Muscle layer of duodenum (tissue), 2 donors: ENCODE results near the gene ALDH2.
"Not testable (repeated sequence)": the region's sequence is repeated elsewhere in the genome, so short reads cannot be mapped to it uniquely, and the experiment has no call there.

Experiments used
- H3K27ac ChIP-seq: one replicate; pipeline ENCODE4 v1.7.0; 2013; ENCODE audit warnings: mild to moderate bottlenecking, low read length
- H3K27me3 ChIP-seq: one replicate; pipeline ENCODE4 v1.7.0; 2013; ENCODE audit warnings: low read depth, mild to moderate bottlenecking, control low read depth, low read length
- H3K36me3 ChIP-seq, 2 donors: one replicate each; pipeline ENCODE4 v1.7.0; 2013; ENCODE audit warnings: low read length in 2 of 2, control low read depth in 1 of 2, mild to moderate bottlenecking in 1 of 2; ENCODE audit not compliant: insufficient read depth in 2 of 2, control insufficient read depth in 1 of 2
- H3K4me1 ChIP-seq, 2 donors: one replicate each; pipeline ENCODE4 v1.7.0; 2013; ENCODE audit warnings: low read length in 2 of 2, mild to moderate bottlenecking in 2 of 2, control low read depth in 1 of 2, moderate library complexity in 1 of 2; ENCODE audit not compliant: insufficient read depth in 2 of 2, control insufficient read depth in 1 of 2
- H3K4me3 ChIP-seq, 2 donors: one replicate each; pipeline ENCODE4 v1.7.0; 2013; ENCODE audit warnings: low read length in 2 of 2, low read depth in 1 of 2, mild to moderate bottlenecking in 1 of 2
- H3K9me3 ChIP-seq, 2 donors: one replicate each; pipeline ENCODE4 v1.7.0; 2013; ENCODE audit warnings: low read length in 2 of 2, control low read depth in 1 of 2, mild to moderate bottlenecking in 1 of 2; ENCODE audit not compliant: control insufficient read depth in 1 of 2
- donor health status: healthy.

Gene ALDH2

GRCh38 chr12:111818340-111818739 is 51.6 kb downstream of the ALDH2 start:
- Histone ChIP-seq H3K27ac (no peak overlapping the region), H3K36me3 (no peaks in the 10 kb centered on the region), H3K27me3 (no peaks in the 10 kb centered on the region), H3K4me1 (peaks cover 0 to 6% of the 10 kb centered on the region in 2 donors), H3K4me3 (no peak overlapping the region), H3K9me3 (no peaks in the 10 kb centered on the region)

- H3K36me3 ChIP-seq, result no peaks in the 10 kb centered on the region
- no peaks in the 10 kb centered on the region for H3K9me3 ChIP-seq
- no peak overlapping the region for H3K4me3 ChIP-seq
- H3K27ac ChIP-seq, result no peak overlapping the region
- H3K4me1 ChIP-seq, result peaks cover 0 to 6% of the 10 kb centered on the region in 2 donors
- H3K27me3 ChIP-seq, result no peaks in the 10 kb centered on the region
Observed at GRCh38 chr12:111819191-111820158, 52.7 kb downstream of the ALDH2 start.

GRCh38 chr12:111820828-111821227 is 54.1 kb downstream of the ALDH2 start:
- H3K4me1 ChIP-seq, H3K4me3 ChIP-seq, H3K9me3 ChIP-seq, H3K27me3 ChIP-seq, H3K36me3 ChIP-seq, H3K27ac ChIP-seq: not testable (repeated sequence)

GRCh38 chr12:111822886-111823285 is 56.2 kb downstream of the ALDH2 start:
- Histone ChIP-seq H3K36me3 (no peaks in the 10 kb centered on the region), H3K27me3 (no peaks in the 10 kb centered on the region), H3K9me3 (no peaks in the 10 kb centered on the region), H3K27ac (no peak overlapping the region), H3K4me1 (peaks cover 0 to 6% of the 10 kb centered on the region in 2 donors), H3K4me3 (no peak overlapping the region)

GRCh38 chr12:111823891-111824290 is 57.2 kb downstream of the ALDH2 start:
- Histone ChIP-seq H3K27ac (no peak overlapping the region), H3K27me3 (no peaks in the 10 kb centered on the region), H3K4me1 (peaks cover 0 to 6% of the 10 kb centered on the region in 2 donors), H3K9me3 (no peaks in the 10 kb centered on the region), H3K36me3 (no peaks in the 10 kb centered on the region), H3K4me3 (no peak overlapping the region)

- H3K4me1 ChIP-seq, H3K27me3 ChIP-seq, H3K9me3 ChIP-seq, H3K4me3 ChIP-seq, H3K27ac ChIP-seq, H3K36me3 ChIP-seq: not testable (repeated sequence)
Observed at GRCh38 chr12:111824312-111824711, 57.6 kb downstream of the ALDH2 start.

GRCh38 chr12:111825509-111825908 is 58.8 kb downstream of the ALDH2 start:
- Histone ChIP-seq H3K4me3 (no peak overlapping the region), H3K9me3 (no peaks in the 10 kb centered on the region), H3K4me1 (no peaks in the 10 kb centered on the region), H3K36me3 (no peaks in the 10 kb centered on the region), H3K27me3 (no peaks in the 10 kb centered on the region), H3K27ac (no peak overlapping the region)

GRCh38 chr12:111826316-111826715 is 59.6 kb downstream of the ALDH2 start:
- no peaks in the 10 kb centered on the region for H3K9me3 ChIP-seq
- H3K27ac ChIP-seq, result no peak overlapping the region
- H3K27me3 ChIP-seq, result no peaks in the 10 kb centered on the region
- no peaks in the 10 kb centered on the region for H3K36me3 ChIP-seq
- H3K4me3 ChIP-seq, result no peak overlapping the region
- H3K4me1 ChIP-seq, result no peaks in the 10 kb centered on the region

- Histone ChIP-seq H3K27ac (no peak overlapping the region), H3K36me3 (no peaks in the 10 kb centered on the region), H3K4me3 (no peak overlapping the region), H3K4me1 (no peaks in the 10 kb centered on the region), H3K9me3 (no peaks in the 10 kb centered on the region), H3K27me3 (no peaks in the 10 kb centered on the region)
Observed at GRCh38 chr12:111826992-111827391, 60.3 kb downstream of the ALDH2 start.

- Histone ChIP-seq H3K4me3 (no peak overlapping the region), H3K27me3 (no peaks in the 10 kb centered on the region), H3K27ac (no peak overlapping the region), H3K4me1 (no peaks in the 10 kb centered on the region), H3K9me3 (no peaks in the 10 kb centered on the region), H3K36me3 (no peaks in the 10 kb centered on the region)
Observed at GRCh38 chr12:111827907-111828306, 61.2 kb downstream of the ALDH2 start.

GRCh38 chr12:111828338-111828979 is 61.7 kb downstream of the ALDH2 start:
- Histone ChIP-seq H3K4me3 (no peak overlapping the region), H3K4me1 (no peaks in the 10 kb centered on the region), H3K27ac (no peak overlapping the region), H3K9me3 (no peaks in the 10 kb centered on the region), H3K27me3 (no peaks in the 10 kb centered on the region), H3K36me3 (no peaks in the 10 kb centered on the region)
